Thymus (tissue), 11 donors: ENCODE data around the gene CCDC102B. TPM values are rescaled to one million over a fixed set of nuclear protein-coding genes. Genes with fewer than 3 reads are reported as not detected.
"Not testable (repeated sequence)": the region's sequence is repeated elsewhere in the genome, so short reads cannot be mapped to it uniquely, and the experiment has no call there.

ENCODE experiments used
- DNase-seq, 9 donors: peaks; one replicate each; pipeline ENCODE4 v3.0.0-alpha.2; 2013; ENCODE audit warnings: low spot score in 9 of 9, low read depth in 6 of 9, missing footprints in 1 of 9
- H3K27ac ChIP-seq, 2 donors: one replicate each; pipeline ENCODE4 v1.5.1; 2013; ENCODE audit warnings: control low read depth in 1 of 2, low read depth in 1 of 2, low read length in 1 of 2, mild to moderate bottlenecking in 1 of 2, moderate library complexity in 1 of 2
- H3K27me3 ChIP-seq, 2 donors: one replicate each; pipeline ENCODE4 v1.5.1; 2013; ENCODE audit warnings: low read length in 1 of 2; ENCODE audit not compliant: control insufficient read depth in 2 of 2, insufficient read depth in 1 of 2
- H3K36me3 ChIP-seq, 2 donors: one replicate each; pipeline ENCODE4 v1.5.1; 2013; ENCODE audit warnings: low read length in 1 of 2, mild to moderate bottlenecking in 1 of 2, moderate library complexity in 1 of 2; ENCODE audit not compliant: control insufficient read depth in 2 of 2, insufficient read depth in 2 of 2
- H3K4me1 ChIP-seq, 2 donors: one replicate each; pipeline ENCODE4 v1.5.1; 2013; ENCODE audit warnings: low read length in 2 of 2; ENCODE audit not compliant: control insufficient read depth in 2 of 2, insufficient read depth in 2 of 2
- H3K4me3 ChIP-seq, 2 donors: one replicate each; pipeline ENCODE4 v1.5.1; 2013; ENCODE audit warnings: low read length in 2 of 2, control low read depth in 1 of 2, mild to moderate bottlenecking in 1 of 2
- H3K9me3 ChIP-seq, 2 donors: one replicate each; pipeline ENCODE4 v1.5.1; 2013; ENCODE audit warnings: low read length in 1 of 2, mild to moderate bottlenecking in 1 of 2; ENCODE audit not compliant: control insufficient read depth in 2 of 2, insufficient read depth in 1 of 2
- WGBS: extraction: QIAGEN DNeasy Blood & Tissue Kit; methylation state at CpG from one replicate; pipeline ENCODE4 v1.1.7; 2013; 5-methylcytosine and 5-hydroxymethylcytosine counted together
- polyA plus RNA-seq: library from polyadenylated mRNA; stranded (reverse); fragments of 200-250 nt; gene quantifications from one replicate; pipeline ENCODE4 v1.2.3, GENCODE V29; 2013
- total RNA-seq: library from RNA; stranded (reverse); fragments of 120-200 nt; gene quantifications from one replicate; pipeline ENCODE4 v1.2.4, GENCODE V29; 2013
- donor health status: healthy.

The CCDC102B gene
- total and polyA plus RNA-seq, 2 donors, result 3.0 to 6.1 TPM

GRCh38 chr18:68940754-68941153 is 142.9 kb downstream of the CCDC102B start:
- Histone ChIP-seq H3K4me1 (no peaks in the 10 kb centered on the region), H3K9me3 (no peaks in the 10 kb centered on the region), H3K36me3 (no peaks in the 10 kb centered on the region), H3K4me3 (no peak overlapping the region), H3K27ac (no peak overlapping the region), H3K27me3 (no peaks in the 10 kb centered on the region)
- no peak for DNase-seq

- Histone ChIP-seq H3K27me3 (no peaks in the 10 kb centered on the region), H3K4me3 (no peak overlapping the region), H3K27ac (no peak overlapping the region), H3K36me3 (no peaks in the 10 kb centered on the region), H3K4me1 (no peaks in the 10 kb centered on the region), H3K9me3 (no peaks in the 10 kb centered on the region)
- WGBS, result 81% methylated on average over 7 of the region's 7 CpGs
- DNase-seq, result no peak
These were observed 144.3 kb downstream of the CCDC102B start for GRCh38 chr18:68942230-68942629.

- not testable (repeated sequence) for H3K9me3 ChIP-seq
- 96% methylated on average over 2 of the region's 2 CpGs for WGBS
These were observed 146.0 kb downstream of the CCDC102B start for GRCh38 chr18:68943861-68944260.

GRCh38 chr18:68944330-68944729 is 146.4 kb downstream of the CCDC102B start:
- Histone ChIP-seq H3K9me3 (no peaks in the 10 kb centered on the region), H3K36me3 (no peaks in the 10 kb centered on the region), H3K27me3 (no peaks in the 10 kb centered on the region), H3K27ac (no peak overlapping the region), H3K4me1 (no peaks in the 10 kb centered on the region), H3K4me3 (no peak overlapping the region)
- WGBS, result 61% methylated on average over 1 of the region's 1 CpG
- DNase-seq, result no peak

More at GRCh38 chr18:68943861-68944260, 146.0 kb downstream of the CCDC102B start:
- H3K4me1 ChIP-seq, DNase-seq, H3K36me3 ChIP-seq, H3K27ac ChIP-seq, H3K27me3 ChIP-seq, H3K4me3 ChIP-seq: not testable (repeated sequence)

- no peaks in the 10 kb centered on the region for H3K4me1 ChIP-seq
- H3K4me3 ChIP-seq, result no peak overlapping the region
- WGBS, result 86% methylated on average over 1 of the region's 1 CpG
- no peaks in the 10 kb centered on the region for H3K36me3 ChIP-seq
- no peaks in the 10 kb centered on the region for H3K27me3 ChIP-seq
- no peak overlapping the region for H3K27ac ChIP-seq
- H3K9me3 ChIP-seq, result no peaks in the 10 kb centered on the region
- no peak for DNase-seq
These were observed 146.9 kb downstream of the CCDC102B start for GRCh38 chr18:68944826-68945225.

GRCh38 chr18:68948622-68949021 is 150.7 kb downstream of the CCDC102B start:
- no peaks in the 10 kb centered on the region for H3K27me3 ChIP-seq
- no peak for DNase-seq
- H3K36me3 ChIP-seq, result no peaks in the 10 kb centered on the region
- no peak overlapping the region for H3K4me3 ChIP-seq
- no peak overlapping the region for H3K27ac ChIP-seq
- H3K9me3 ChIP-seq, result no peaks in the 10 kb centered on the region
- no peaks in the 10 kb centered on the region for H3K4me1 ChIP-seq
- WGBS, result 91% methylated on average over 4 of the region's 4 CpGs

GRCh38 chr18:68954738-68955137 is 156.9 kb downstream of the CCDC102B start:
- no peaks in the 10 kb centered on the region for H3K36me3 ChIP-seq
- H3K9me3 ChIP-seq, result no peaks in the 10 kb centered on the region
- H3K4me3 ChIP-seq, result no peak overlapping the region
- H3K27me3 ChIP-seq, result no peaks in the 10 kb centered on the region
- 88% methylated on average over 2 of the region's 2 CpGs for WGBS
- DNase-seq, result no peak
- H3K4me1 ChIP-seq, result no peaks in the 10 kb centered on the region
- no peak overlapping the region for H3K27ac ChIP-seq

GRCh38 chr18:68956650-68957049 is 158.8 kb downstream of the CCDC102B start:
- H3K4me1 ChIP-seq, result no peaks in the 10 kb centered on the region
- no peak for DNase-seq
- 31% methylated on average over 2 of the region's 2 CpGs for WGBS

GRCh38 chr18:68960355-68960754 is 162.5 kb downstream of the CCDC102B start:
- no peak for DNase-seq

More at GRCh38 chr18:68956650-68957049, 158.8 kb downstream of the CCDC102B start:
- no peaks in the 10 kb centered on the region for H3K27me3 ChIP-seq
- no peak overlapping the region for H3K27ac ChIP-seq
- H3K36me3 ChIP-seq, result no peaks in the 10 kb centered on the region
- no peak overlapping the region for H3K4me3 ChIP-seq
- H3K9me3 ChIP-seq, result no peaks in the 10 kb centered on the region

GRCh38 chr18:68962623-68963022 is 164.7 kb downstream of the CCDC102B start:
- 95% methylated on average over 3 of the region's 3 CpGs for WGBS

More at GRCh38 chr18:68960355-68960754, 162.5 kb downstream of the CCDC102B start:
- no peaks in the 10 kb centered on the region for H3K9me3 ChIP-seq
- no peaks in the 10 kb centered on the region for H3K36me3 ChIP-seq
- H3K27me3 ChIP-seq, result no peaks in the 10 kb centered on the region
- H3K27ac ChIP-seq, result no peak overlapping the region
- H3K4me1 ChIP-seq, result no peaks in the 10 kb centered on the region
- H3K4me3 ChIP-seq, result no peak overlapping the region
- 94% methylated on average over 3 of the region's 3 CpGs for WGBS

More at GRCh38 chr18:68962623-68963022, 164.7 kb downstream of the CCDC102B start:
- Histone ChIP-seq H3K4me3 (no peak overlapping the region), H3K36me3 (no peaks in the 10 kb centered on the region), H3K27me3 (no peaks in the 10 kb centered on the region), H3K27ac (no peak overlapping the region), H3K9me3 (no peaks in the 10 kb centered on the region), H3K4me1 (no peaks in the 10 kb centered on the region)
- DNase-seq, result no peak
